Stimulated activated CD4-positive, alpha-beta T cell treated with anti-CD3 and anti-CD28 coated beads, Interleukin-12 subunit alpha, Interleukin-12 subunit beta, amount 100 ng/mL, for 48 hours (primary cell): ENCODE measurements around the gene OR2AK2.

Experiments used
- DNase-seq, 3 donors: peaks; one replicate each; pipeline ENCODE4 v3.0.0-alpha.2; 2020; ENCODE audit warnings: low read depth in 2 of 3, low spot score in 1 of 3

The OR2AK2 gene, protein sequence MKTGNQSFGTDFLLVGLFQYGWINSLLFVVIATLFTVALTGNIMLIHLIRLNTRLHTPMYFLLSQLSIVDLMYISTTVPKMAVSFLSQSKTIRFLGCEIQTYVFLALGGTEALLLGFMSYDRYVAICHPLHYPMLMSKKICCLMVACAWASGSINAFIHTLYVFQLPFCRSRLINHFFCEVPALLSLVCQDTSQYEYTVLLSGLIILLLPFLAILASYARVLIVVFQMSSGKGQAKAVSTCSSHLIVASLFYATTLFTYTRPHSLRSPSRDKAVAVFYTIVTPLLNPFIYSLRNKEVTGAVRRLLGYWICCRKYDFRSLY

DNA sequence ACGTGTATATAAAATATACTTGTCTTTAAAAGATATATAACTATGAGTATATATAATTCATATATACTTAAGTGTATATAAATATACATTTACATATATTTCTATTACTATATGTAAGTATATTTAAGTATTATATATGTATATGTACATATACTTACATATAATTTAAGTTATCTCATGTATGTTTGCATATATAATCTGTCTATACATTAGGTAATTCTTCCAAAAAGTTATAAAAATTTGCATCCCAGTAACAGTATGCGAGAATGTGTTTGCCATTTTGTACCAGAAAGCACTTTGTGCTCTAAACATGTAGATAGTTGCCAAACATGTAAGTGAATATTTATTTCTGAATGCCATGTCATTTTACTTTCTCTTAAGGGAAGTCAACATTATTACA lies at the start of gene OR2AK2:
TSS of gene OR2AK2 (plus strand) at position 301 of the 400 bp plus-strand sequence. CDS start 144 bp downstream, outside the sequence.
- DNase-seq = no peak

DNA sequence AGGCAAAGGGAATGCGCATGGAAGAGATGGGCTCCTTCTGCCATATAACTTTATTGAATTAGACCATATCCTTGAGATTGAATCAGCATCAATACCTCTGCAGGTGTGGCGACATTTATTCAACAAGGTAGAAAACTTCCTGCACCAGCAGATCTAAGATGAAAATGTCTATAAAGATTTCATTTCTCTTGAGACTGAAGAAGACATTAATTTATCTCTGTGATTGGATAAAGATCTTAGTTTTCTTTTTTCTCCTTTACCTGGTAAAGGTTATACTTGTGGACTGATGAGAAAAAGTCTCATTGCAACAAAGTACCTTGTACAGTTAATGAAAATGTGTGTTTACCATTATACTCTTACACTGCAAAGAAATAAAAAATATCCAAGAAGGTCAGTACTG lies 45.1 kb upstream of the OR2AK2 start, which contains the start of gene OR2T8:
TSS of gene OR2T8 (plus strand) at position 301 of the 400 bp plus-strand sequence. CDS start 766 bp downstream, outside the sequence.
- no peak for DNase-seq

DNA sequence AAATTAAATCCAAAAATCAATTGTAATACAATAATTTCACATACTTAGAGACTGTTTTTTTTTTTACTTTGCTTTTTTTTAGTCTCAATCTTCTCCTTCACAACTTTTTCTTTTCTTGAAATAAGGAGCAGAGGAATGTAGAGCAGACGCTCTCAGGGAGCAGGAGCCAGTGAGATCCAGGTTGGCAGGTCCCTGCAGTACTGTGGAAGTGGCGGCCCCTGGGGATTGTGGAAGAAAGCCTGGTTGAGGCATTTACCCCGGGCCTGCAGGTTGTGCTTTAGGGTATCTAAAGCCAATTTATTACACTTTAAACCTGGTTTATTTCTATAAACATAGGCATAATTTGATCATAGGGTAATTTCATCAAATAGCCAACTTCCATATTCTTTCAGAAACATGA lies 41.1 kb upstream of the OR2AK2 start:
- DNase-seq = no peak

DNA sequence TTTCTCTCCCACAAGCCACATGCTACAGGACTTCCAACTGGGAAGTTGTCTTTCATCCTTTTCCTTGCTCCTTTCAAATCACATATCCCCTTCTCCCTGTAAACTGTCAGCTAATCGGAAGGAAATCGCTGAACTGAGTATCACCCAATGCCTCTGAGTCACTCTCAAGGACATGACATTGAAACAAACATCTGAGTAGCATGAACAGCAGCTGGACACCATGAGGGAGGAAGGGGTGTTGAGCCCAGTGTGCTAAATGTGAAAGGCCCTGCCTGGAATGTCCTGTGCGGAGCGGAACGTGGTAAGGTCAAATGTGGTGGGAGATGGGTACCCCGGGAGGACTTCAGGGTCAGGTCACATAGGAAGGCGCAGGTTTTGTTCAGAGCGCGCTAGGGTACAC lies 40.2 kb upstream of the OR2AK2 start, which contains the start of gene OR2AJ1:
TSS of gene OR2AJ1 (plus strand) at position 22 of the 400 bp plus-strand sequence. CDS start 8,880 bp downstream, outside the sequence.
- no peak for DNase-seq

DNA sequence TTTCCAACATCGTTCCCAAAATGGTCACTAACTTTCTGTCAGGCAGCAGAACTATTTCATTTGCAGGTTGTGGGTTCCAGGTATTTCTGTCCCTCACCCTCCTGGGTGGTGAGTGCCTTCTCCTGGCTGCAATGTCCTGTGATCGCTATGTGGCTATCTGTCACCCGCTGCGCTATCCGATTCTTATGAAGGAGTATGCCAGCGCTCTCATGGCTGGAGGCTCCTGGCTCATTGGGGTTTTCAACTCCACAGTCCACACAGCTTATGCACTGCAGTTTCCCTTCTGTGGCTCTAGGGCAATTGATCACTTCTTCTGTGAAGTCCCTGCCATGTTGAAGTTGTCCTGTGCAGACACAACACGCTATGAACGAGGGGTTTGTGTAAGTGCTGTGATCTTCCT lies 31.0 kb upstream of the OR2AK2 start:
- DNase-seq = no peak

DNA sequence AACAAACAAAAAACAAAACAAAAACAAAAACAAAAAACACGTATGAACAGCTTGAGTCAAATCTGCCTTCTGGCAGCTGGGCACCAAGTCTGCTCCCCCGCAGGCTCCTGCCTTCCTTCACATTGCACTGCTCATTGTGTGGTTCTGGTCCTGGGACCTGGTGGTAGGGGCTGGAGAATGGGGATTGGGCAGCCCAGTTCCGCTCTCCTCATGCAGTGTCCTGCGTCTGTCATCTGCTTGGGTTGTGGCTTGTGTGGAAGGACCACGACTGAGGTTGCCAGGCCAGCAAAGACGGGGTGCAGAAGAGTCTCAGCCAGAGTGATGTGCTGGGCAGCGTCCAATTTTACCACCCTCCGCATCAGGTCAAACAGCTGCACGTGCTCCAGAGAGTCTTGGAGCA lies 29.3 kb upstream of the OR2AK2 start:
- no peak for DNase-seq

DNA sequence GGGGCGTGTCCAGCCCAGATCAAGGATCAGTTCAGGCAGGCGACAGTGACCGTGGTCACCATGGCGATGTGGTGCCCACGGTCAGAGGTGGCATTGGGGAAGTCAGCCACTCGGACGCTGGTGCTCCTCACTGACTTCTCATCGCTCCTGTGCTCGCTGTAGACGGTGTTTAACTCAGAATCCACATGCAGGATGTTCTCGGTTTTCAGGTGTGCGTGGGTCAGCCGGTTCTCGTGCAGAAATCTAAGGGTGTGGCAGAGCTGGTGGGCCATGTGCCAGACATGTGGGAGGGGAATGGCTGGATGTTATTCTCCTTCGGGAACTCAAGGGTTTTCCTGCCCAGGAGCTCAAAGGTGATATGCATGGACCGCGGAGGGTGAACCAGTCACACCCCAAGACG lies 28.6 kb upstream of the OR2AK2 start:
- DNase-seq = no peak

DNA sequence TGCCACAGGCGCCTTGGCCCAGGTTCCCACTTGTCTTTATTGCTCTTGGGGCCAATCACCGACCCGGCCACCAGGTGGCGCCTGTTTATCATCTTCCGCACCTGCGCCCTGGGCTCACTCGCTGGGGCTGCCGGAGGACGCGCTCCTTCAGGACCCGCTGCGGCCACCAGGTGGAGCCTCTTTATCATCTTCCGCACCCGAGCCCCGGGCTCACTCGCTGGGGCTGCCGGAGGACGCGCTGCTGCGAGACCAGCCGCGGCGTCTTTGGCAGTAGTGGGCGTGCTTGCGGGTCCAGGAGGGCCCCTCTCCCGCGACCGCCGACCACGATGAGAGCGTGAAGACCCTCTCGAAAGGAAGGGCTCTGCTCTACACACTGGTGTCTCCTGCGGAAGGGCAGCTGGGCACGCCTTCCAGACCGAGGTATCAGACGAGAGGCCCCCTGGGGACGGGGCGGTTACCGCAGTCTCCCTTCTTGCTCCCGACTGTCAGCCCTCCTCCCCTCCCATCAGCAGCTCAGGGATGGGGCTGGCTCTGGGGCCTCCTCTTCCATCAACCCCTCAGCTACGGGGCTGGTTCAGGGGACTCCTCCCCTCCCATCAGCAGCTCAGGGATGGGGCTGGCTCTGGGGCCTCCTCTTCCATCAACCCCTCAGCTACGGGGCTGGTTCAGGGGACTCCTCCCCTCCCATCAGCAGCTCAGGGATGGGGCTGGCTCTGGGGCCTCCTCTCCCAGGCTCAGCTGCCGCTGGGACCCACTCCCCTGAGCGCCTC lies 27.9 kb upstream of the OR2AK2 start:
- DNase-seq = peak; percentile 60 to 94 (median 94)

DNA sequence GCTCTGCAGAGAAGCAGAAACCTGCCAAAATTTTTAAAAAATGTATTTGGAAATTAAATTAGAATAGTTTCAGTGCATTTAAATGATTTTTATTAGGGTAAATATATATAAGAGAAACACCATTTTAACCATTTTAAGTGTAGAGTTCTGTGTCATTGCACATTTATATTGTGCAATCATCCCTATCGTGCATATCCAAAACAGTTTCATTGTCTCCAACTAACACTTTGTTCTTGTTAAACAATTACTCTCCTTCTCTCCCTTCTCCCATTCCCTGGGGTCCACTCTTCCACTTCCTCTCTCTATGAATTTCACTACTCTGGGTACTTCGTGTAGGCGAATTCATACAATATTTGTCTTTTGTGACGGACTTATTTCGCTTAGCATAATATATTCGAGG lies 22.4 kb upstream of the OR2AK2 start:
- no peak for DNase-seq

DNA sequence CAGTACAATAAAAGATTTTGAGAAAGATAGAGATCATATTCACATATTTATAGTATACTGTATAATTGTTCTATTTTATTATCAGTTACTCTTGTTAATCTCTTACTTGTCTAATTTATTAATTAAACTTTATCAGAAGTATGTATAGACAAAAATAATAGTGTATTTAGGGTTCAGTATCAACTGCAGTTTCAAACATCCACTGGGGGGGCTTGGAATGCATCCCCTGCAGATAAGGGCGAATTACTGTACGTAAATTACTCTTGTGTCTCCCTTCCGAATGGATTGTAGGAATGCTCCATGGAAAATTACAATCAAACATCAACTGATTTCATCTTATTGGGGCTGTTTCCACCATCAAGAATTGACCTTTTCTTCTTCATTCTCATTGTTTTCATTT lies 16.5 kb upstream of the OR2AK2 start, which contains the start of gene OR2L8:
TSS of gene OR2L8 (plus strand) at position 301 of the 400 bp plus-strand sequence. CDS start at position 301, 0 bp downstream.
- DNase-seq = no peak

DNA sequence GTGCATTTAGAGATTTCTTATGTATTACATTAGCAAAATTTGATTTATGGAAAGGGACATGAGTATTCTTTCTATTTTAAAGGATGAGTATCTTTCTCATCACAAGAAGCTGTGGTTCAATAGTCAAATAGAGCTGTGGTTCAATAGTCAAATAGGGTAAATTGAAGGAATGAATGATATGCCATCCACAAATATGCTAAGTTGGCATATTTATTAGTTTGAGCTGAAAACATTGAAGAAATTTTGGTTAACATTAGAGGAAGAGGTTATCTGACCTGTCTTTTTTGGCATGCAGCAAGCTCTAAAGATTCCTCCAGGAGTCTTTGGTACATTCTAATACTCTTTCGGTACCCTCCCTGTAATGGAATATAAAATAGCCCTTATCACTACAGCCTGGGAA lies 11.6 kb upstream of the OR2AK2 start:
- DNase-seq = no peak

DNA sequence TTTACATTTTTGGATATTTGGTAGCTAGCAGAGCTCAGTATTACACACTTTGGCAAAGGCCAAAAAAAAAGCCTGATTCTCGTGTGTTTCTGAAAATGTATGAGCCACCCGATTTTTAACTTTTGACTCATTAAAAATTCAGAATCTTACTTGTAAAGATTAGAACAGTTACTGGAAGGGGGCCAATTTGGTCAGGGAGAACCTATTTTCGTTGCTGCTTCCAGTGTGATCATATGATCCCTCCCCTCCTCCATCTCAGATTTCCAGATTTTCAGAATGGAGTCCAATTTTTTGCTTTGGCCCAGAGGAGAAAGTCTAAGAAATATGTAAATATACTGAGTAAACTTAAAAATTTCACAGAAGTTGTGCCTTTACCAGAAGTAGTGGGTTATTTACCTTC lies 3.2 kb upstream of the OR2AK2 start:
- no peak for DNase-seq

DNA sequence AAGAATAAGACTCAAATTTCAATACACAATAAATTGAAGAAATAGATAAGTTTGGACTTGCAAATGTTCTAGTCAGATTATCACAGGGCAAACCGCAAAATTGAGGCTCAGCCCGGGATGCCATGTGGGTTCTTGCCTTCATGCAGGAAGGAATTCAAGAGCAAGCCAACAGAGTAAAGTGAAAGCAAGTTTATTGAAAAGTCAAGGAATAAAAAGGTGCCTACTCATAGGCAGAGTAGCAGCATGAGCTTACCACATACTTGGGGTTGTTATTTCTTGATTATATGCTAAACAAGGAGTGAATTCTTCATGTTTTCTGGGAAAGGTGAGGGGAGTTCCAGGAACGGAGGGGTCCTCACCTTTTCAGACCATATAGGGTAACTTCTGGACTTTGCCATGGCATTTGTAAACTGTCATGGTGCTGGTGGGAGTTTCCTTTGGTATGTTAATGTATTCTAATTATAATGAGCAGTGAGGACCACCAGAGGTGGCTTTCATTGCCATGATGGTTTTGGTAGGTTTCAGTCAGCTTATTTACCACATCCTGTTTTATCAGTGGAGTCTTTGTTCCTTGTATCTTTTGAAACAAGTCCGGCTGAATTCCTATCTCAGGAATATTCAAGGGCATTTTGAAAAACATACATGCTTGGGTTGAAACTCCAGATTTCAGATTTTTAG lies 2.0 kb upstream of the OR2AK2 start:
- no peak for DNase-seq

DNA sequence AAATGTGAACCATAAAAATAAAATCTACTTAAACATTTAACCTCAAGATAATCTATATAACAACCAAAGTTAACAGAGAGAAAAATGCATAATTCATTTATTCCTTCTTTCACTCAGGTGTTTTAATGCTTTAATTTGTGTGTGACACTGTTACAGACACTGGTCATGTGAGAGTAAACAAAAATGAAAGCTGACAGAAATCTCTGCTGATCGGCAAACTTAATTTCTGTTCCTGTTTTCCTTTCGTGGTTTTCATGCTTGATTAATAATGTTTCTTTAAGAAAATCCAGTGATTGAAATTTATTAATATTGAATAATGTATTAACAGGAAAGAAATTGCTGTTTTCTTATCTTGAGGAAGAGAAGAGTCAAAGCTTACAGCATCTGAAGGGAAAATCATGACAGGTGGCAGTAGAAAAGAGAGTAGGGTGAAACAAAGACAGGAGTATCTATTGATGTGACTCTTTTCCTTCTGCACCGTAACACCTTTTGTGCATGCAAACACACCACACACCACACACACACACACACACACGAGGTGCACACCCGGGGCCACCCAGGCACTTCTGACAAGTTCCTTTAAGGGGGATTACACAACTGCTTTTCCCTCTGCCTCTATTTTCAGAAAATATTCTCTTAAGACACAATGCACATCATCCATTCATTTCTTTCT lies 1.6 kb downstream of the OR2AK2 start:
- DNase-seq = no peak

DNA sequence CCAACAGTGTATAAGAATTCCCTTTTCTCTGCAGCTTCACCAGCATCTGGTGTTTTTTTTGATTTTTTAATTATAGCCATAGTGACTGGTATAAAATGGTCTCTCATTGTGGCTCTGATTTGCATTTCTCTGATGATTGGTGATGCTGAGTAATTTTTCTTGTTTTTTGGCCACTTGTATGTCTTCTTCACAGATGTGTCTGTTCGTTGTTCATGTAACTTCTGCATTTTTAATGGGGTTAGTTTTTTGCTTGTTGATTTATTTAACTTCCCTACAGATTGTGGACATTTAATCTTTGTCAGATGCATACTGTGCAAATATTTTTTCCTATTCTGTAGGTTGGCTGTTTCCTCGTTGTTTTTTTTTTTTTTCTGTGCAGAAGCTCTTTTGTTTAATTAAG lies 28.0 kb downstream of the OR2AK2 start:
- no peak for DNase-seq

DNA sequence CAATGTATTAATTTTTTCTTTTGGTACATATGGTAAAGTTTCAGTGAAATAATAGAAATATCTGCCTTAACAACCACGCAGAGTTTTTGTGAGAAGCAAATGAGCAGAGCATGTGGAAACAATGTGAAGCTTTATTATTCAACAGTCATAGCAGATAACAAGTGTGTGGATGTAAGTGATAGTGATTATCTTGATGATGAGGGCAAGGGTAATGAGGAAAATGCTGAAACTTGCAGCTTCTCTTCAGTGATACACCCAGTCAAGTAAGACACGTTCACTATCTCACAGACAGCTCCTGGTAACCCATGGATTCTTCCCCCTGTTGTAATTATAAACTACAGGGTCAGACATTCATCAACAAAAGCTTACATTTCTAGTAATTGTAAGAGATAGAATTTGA lies 33.8 kb downstream of the OR2AK2 start:
- DNase-seq = no peak

DNA sequence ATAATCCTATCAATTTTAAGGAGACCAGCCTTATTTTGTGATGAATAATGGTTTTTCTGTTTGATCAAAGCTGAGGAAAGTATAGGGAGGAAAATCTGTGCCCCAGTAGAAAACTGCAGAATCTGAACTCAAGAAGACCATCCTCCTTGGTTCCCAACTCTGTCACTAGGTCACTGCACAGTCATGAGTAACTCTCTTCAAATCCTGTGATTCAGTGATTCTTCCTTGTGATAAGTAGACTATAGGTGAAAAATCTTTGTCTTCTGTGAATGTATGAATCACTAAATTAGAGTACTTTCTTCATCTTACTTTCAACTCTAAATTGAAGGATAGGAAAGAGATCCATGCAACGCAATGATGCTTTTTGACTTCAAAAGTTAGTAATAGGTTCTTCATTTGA lies 35.1 kb downstream of the OR2AK2 start:
- no peak for DNase-seq

DNA sequence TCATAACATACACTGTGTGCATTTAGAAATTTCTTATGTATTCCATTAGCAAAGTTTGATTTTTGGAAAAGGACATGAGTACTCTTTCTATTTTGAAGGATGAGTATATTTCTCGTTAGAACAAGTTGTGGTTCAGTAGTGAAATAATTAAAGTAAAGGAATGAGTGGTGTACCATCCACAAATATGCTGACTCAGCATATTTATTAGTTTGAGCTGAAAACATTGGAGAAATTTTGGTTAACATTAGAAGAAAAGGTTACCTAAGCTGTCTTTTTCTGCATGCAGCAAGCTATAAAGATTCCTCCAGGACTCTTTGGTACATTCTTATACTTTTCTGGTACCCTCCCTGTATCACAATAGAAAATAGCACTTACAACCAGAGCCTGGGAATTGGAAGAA lies 42.7 kb downstream of the OR2AK2 start:
- DNase-seq = no peak

DNA sequence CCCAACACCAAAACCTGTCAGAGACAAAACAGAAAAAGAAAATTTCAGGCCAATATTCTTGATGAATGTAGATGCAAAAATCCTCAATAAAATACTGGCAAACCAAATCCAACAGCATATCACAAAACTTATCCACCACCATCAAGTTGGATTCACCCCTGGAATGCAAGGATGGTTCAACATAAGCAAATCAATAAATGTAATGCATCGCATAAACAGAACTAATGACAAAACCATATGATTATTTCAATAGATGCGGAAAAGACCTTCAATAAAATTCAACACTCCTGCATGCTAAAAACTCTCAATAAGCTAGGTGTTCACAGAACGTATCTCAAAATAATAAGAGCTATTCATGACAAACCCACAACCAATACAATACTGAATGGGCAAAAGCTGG lies 44.6 kb downstream of the OR2AK2 start:
- no peak for DNase-seq

DNA sequence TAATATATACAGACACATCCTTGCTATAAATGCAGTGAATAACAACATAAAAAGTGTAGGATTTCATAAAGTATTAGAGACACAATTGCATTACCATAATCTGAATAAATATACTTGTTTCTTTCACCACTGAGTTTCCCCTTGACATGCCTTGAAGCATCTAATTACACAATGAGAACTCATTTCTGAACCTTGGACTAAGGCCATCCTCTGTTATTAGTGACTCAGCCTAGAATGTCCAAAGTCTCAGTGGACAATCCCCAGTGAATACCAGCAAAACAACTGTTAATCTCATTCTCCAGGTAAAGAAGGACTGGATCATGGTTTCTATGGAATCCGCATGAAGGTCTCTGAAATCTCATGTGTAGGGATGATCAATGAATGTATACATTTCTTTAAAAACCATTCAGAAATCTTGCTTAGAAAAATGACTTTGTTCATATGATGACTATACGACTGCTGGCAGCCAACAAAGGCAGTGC lies 48.2 kb downstream of the OR2AK2 start, which contains the start of gene OR2L5:
TSS of gene OR2L5 (plus strand) at position 432 of the 482 bp plus-strand sequence. CDS start 8,288 bp downstream, outside the sequence.
- no peak for DNase-seq

DNA sequence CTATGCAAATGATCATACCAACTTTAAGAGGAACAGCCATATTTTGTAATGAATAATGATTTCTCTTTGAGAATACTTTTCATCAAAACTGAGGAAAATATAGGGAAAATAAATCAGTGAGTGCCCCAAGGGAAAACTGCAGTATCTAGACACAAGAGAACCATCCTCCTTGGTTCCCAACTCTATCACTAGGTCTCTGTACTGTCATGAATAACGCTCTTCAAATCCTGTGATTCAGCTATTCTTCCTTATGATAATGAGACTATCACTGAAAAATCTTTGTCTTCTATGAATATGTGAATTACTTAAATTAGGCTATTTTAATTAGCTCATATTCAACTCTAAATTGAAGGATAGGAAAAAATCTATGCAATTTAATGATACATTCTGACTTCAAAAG lies 50.8 kb downstream of the OR2AK2 start:
- no peak for DNase-seq
